ENCODE measurements around the gene LRRC4C.

DNA sequence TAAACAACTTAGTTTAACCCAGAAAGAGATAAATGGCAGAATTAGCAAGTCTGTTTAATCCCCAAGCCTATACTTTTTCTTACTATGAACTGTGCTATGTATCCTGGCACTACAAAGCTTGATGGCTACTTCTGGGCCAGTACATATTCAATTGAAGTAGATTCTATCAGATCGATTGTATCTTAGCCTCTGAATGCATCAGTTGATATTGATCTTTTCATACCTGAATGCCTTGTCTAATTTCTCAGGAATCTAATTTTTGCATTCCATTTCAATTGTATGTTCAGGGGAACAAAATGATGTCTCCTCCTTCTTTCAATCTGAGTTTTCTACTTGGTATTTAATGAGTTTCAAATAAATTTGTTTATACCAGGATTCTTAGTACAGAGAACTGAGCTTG is 1137.9 kb downstream of the LRRC4C start:
- TF ChIP-seq, protein P1, sequence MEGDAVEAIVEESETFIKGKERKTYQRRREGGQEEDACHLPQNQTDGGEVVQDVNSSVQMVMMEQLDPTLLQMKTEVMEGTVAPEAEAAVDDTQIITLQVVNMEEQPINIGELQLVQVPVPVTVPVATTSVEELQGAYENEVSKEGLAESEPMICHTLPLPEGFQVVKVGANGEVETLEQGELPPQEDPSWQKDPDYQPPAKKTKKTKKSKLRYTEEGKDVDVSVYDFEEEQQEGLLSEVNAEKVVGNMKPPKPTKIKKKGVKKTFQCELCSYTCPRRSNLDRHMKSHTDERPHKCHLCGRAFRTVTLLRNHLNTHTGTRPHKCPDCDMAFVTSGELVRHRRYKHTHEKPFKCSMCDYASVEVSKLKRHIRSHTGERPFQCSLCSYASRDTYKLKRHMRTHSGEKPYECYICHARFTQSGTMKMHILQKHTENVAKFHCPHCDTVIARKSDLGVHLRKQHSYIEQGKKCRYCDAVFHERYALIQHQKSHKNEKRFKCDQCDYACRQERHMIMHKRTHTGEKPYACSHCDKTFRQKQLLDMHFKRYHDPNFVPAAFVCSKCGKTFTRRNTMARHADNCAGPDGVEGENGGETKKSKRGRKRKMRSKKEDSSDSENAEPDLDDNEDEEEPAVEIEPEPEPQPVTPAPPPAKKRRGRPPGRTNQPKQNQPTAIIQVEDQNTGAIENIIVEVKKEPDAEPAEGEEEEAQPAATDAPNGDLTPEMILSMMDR (IDR thresholded peaks at IDR 0.05): no peak
- TF ChIP-seq POLR2A (IDR thresholded peaks at IDR 0.05) (no peak), POLR2AphosphoS5 (IDR thresholded peaks at IDR 0.05) (no peak)
